ENCODE measurements around the gene POU5F2. TPM values are rescaled to one million over a fixed set of nuclear protein-coding genes. Genes with fewer than 3 reads are reported as not detected.

The POU5F2 gene, protein sequence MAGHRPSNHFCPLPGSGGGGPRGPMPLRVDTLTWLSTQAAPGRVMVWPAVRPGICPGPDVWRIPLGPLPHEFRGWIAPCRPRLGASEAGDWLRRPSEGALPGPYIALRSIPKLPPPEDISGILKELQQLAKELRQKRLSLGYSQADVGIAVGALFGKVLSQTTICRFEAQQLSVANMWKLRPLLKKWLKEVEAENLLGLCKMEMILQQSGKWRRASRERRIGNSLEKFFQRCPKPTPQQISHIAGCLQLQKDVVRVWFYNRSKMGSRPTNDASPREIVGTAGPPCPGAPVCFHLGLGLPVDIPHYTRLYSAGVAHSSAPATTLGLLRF
- total RNA-seq = 0.43 and 0.63 TPM in 2 replicates

DNA sequence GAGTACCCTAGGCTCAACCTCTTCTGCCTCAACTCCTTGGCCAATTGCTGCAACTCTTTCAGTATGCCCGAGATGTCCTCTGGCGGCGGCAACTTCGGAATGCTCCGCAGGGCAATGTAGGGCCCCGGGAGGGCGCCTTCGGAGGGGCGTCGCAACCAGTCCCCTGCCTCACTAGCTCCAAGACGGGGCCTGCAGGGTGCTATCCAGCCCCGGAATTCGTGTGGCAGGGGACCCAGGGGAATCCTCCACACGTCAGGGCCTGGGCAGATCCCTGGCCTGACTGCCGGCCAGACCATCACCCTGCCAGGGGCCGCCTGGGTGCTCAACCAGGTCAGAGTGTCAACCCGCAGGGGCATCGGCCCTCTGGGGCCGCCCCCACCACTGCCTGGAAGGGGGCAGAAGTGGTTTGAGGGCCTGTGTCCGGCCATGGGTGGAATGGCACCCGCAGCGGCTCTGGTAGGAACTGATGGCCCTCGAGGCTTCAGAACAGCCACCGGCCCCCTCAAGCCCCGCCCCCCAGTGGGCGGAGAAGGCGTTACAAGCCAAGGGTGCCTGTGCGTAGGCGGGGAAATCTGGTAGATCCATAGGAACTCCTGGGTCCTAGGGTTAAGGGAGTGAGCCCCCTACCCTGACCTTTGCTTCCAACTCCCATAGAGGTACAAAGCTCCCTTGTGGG lies at the start of gene POU5F2:
TSS of gene POU5F2 (minus strand) at position 465 of the 676 bp plus-strand sequence. CDS start at position 428, 37 bp downstream.

Other genes with a start within 250 kb of the POU5F2 start
- 35.8 and 43.1 TPM in 2 replicates for gene NR2F1-AS1, start 160.4 kb downstream of the POU5F2 start, total RNA-seq
- gene NR2F1, start 158.4 kb downstream of the POU5F2 start, total RNA-seq = 32.5 and 65.0 TPM in 2 replicates

Measured in bronchial smooth muscle cell (primary cell).